ENCODE measurements around the gene FRMD8.
"Not testable (repeated sequence)": the region's sequence is repeated elsewhere in the genome, so short reads cannot be mapped to it uniquely, and the experiment has no call there.

Gene FRMD8

GRCh38 chr11:65438257-65439151 is 52.1 kb downstream of the FRMD8 start:
- no peak for DNase-seq

DNA sequence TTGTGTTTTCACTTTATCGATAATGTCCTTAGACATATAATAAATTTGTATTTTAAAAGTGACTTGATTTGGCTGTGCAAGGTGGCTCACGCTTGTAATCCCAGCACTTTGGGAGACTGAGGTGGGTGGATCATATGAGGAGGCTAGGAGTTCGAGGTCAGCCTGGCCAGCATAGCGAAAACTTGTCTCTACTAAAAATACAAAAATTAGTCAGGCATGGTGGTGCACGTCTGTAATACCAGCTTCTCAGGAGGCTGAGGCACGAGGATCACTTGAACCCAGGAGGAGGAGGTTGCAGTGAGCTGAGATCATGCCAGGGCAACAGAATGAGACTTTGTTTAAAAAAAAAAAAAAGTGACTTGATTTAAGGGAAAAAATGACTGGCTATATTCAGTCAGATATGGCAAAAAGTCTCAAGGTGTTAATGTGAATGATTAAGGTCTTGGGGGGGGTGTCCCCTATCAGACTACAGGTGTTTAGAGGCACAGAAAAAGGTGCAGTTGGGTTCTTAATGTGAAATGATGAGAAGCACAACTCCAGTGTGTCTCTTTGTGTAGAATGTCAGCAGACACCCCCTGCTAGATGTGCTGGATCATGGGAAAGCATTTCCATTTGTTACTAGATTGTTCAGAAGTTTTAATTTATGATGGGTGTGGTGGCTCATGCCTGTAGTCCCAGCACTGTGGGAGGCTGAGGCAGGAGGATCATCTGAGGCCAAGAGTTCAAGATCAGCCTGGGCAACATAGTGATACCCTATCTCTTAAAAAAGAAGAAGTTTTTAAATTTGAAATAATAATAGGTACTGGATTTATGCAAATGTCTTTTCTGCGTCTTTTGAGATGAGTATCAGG is 53.1 kb downstream of the FRMD8 start:
- no peak for DNase-seq

DNA sequence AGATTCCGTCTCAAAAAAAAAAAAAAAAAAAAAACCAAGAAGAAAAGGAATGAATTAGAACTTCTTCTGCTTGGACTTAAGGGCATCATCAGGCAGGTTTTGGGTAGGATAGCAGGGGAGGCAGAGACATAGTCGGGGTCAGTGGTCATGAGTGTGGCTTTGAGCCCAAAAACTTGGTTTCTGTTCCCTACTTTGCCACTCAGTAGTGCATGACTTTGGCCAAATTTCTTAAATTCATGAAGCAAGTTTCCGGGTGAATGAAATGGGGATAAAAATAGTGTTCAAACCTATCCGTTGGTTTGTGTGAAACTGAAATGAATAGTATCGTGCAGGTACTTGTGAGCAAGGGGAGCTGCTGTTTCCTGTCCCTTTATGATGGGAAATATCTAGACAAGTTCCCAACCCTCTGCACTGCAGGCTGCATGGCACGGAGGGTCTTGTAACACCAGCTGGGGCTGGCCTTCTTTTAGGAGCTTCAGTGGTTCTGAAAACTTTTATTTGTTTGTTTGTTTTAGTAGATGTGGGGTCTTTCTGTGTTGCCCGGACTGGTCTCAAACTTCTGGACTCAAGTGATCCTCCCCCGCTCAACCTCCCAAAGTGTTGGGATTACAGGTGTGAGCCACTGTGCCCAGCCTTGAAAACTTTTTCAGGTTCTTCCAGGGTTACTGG is 54.5 kb downstream of the FRMD8 start:
- DNase-seq = no peak

DNA sequence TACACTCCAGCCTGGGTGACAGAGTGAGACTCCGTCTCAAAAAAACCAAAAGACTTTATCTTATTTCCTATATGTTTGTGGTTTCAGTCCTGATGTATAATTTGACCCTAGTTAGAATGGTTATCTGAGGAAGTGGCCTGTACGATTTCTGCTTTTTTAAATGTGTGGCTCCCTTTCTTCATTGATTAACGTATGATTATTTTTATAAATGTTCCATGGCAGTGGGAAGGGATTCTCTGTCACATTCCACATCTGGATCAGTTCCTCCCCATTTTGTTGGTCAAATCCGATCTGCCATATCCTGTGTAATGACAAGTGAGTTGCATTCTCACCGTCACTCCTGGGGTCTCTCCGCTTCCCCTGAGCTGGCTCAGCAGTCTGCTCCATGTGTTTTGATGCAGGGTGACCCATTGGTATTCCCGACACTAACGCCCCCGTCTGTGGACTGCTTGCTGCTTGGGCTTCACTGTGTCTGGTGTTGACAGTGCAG is 56.5 kb downstream of the FRMD8 start:
- no peak for DNase-seq

- DNase-seq = no peak
Observed at GRCh38 chr11:65444314-65445051, 58.0 kb downstream of the FRMD8 start.

- no peak for DNase-seq
Observed at GRCh38 chr11:65445101-65445603, 58.7 kb downstream of the FRMD8 start.

GRCh38 chr11:65445604-65446445 is 59.4 kb downstream of the FRMD8 start:
- no peak for DNase-seq

DNA sequence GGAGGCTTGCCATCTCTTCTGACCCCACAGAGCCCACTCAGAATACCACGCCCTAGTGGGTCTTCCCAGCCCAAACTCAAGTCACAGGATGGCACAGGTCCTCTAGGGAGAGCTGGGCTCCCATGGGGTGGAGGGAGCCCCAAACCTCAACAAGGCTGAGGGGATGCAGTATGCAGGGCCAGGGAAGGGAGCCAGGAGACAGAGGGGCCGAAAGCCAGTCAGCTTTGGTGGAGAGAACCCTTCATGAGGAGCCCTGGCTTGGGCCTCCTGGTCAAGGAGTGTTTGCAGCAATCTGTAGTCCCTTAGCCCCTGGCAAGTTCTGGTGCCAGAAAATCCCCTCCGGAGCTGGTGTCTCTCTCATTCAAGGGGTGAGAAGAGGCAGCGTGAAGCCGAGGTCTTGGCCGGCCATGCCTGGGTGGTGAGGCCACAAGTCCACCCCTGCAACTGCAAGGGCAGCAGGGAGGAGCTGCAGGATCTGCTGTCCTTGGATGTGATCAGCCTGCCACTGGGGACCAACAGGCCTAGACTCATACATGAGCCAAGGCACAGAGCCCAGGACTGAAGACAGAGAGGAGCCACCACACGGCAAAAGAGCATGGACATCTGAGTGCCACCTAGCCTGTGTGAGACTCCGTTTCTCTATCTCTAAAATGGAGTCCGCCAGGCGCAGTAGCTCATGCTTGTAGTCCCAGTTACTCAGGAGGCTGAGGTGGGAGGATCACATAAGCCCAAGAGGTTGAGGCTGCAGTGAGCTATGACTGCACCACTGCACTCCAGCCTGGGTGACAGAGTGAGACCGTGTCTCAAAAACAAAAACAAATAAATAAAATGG is 60.2 kb downstream of the FRMD8 start:
- no peak for DNase-seq

GRCh38 chr11:65448074-65448417 is 61.6 kb downstream of the FRMD8 start:
- no peak for DNase-seq

GRCh38 chr11:65448418-65449105 is 62.1 kb downstream of the FRMD8 start:
- no peak for DNase-seq

GRCh38 chr11:65451301-65451700 is 64.9 kb downstream of the FRMD8 start:
- not testable (repeated sequence) for DNase-seq

DNA sequence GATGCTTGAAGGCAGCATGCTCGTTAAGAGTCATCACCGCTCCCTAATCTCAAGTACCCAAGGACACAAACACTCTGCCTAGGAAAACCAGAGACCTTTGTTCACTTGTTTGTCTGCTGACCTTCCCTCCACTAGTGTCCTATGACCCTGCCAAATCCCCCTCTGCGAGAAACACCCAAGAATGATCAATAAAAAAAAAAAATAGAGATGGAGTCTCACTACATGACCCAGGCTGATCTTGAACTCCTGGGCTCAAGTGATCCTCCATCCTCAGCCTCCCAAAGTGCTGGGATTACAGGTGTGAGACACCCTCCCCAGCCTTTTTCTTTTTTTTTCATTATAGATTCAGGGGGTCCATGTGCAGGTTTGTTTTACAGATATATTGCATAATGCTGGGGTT is 65.8 kb downstream of the FRMD8 start:
- DNase-seq = not testable (repeated sequence)

- DNase-seq = no peak
Observed at GRCh38 chr11:65452806-65453490, 66.5 kb downstream of the FRMD8 start.

DNA sequence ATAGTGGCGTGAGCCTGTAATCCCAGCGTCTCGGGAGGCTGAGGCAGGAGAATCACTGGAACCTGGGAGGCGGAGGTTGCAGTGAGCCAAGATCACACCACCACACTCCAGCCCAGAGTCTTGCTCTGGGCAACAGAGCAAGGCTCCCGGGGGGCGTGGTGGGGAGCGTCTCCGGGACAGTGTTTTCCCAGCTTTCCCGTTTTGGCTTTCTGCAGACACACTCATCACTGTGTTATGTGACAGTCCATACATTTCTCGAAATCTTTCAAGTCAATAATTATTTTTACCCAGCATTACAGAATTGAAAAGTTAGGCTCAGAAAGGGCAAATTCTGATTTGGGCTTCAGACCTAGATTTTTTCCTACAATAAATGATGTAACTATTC is 67.9 kb downstream of the FRMD8 start:
- DNase-seq = no peak

GRCh38 chr11:65454696-65455456 is 68.4 kb downstream of the FRMD8 start:
- peak; percentile 88 for DNase-seq

- DNase-seq = no peak
Observed at GRCh38 chr11:65456418-65456817, 70.0 kb downstream of the FRMD8 start.

DNA sequence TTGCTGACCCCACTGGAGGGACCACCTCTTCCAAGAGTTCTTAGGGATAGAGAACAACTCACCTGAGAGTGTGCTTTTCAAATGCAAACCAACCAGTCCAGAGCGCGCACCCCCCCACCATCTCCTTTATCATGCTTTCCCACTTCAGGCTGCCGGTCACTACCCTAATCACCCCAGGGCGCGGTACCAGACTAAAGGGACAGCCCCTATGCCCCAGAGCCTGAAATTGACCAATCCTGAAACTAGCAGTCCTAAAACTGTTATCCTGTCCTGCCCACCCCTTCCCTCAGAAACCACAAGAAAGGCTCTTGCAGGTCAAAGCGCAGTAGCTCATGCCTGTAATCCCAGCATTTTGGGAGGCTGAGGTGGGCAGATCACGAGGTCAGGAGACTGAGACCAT is 73.1 kb downstream of the FRMD8 start:
- DNase-seq = no peak
